HG02943 (cell line): ENCODE data around the gene TMUB2.

ENCODE experiments used
- ATAC-seq: cut with Tn5 transposase; IDR thresholded peaks from one replicate; pipeline ENCODE4 v1.9.1; 2021; ENCODE audit warnings: mild to moderate bottlenecking, low read depth, moderate library complexity; ENCODE audit not compliant: unreplicated experiment

Gene TMUB2

GRCh38 chr17:44200478-44201155, 13.8 kb downstream of the TMUB2 start:
- peak; percentile 5 for ATAC-seq

- ATAC-seq: no peak
Measured at GRCh38 chr17:44202756-44203155, 16.0 kb downstream of the TMUB2 start.

- ATAC-seq: no peak
Measured at GRCh38 chr17:44203731-44204440, 17.1 kb downstream of the TMUB2 start.

DNA sequence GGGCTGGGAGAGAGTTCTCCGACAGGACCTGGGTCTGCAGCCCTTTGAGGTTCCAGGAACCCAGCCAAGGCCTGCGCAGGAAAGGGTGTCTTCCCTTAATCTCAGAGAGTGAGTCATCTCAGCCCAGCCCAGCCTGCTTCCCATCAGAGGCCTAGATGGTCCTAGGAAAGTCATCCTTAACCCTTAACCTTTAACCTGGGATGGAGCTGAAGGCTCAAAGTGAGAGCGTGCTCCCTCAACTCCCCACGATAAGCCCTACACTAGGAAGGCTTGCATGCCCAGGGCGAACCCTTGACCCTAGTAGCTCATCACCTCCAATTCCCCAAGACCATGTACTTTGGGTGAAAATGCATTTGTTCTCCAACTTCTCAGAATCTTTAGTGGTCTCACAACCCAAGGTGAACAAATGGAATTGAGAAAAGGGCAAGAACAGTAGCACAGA, 17.7 kb downstream of the TMUB2 start:
- ATAC-seq: no peak

DNA sequence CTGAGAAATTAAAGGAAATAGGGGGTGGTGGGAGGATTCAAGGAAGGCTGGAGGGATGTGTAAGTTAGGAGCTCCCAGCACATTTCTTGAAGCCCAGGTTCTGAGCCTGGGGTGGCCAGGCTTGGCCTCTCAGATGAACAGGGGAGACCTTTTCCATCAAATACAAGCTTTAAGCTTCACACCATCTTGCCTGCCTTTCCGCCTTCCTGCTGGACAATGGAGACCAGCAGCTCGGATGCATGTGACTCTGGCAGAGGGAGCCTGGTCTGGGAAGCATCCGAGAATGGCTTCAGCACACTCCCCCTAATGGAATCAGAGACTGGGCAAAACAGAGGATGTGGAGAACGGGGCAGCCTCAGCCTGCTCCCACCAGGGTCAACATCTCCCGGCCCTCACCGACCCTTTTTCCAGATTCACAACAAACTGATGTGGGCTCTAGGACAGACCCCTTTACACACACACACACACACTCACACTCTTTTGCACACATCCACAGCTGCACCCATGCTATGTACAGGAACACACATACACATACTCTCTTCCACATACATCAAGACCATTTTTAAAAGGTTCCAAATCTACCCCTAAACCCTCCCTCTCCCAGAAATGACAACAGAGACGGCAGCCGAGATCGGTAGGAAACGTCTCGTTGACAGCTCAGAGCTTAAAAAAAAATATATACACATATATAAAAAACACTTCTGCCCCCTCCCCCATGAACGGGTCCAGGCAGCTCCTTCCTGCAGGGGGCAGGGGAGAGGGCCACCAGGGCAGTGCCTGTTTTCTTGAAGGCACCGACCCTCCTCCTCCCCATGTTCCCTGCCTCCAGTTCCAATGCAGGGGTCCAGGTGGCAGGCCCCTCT, 19.4 kb downstream of the TMUB2 start:
- no peak for ATAC-seq

DNA sequence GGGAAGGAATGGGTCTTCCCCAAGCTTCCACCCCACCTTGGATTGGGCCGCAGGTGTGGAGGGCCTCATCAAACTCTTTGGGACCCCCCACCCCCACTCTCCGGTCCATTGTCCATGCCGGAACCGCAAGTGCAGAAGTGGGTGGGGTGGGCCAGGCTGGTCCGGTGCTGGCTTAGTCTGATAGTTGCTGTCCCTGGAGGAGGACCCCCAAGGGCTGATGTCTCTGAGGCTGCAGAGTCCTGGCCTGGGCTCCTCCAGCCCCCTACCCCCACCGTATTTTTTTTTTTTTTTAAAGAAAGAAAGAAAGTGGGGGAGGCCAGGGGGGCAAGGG, 20.0 kb downstream of the TMUB2 start:
- ATAC-seq: no peak

DNA sequence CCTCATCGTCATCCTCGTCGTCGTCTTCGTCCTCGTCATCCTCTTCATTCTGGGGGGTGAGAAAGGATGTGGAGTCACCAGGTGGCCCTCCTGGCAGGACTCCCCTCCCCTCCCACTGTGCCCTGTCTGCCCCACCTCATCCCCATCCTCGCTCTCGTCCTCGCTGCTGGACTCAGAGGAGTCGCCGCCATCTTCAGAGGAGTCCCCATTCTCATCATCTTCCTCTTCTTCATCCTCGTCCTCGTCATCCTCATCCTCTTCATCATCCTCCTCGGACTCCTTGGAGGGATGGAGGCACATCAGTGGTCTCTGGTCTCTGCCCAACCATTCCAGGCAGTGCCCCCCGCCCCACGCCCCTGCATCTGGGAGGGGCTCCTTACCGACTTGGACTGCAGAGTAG, 20.5 kb downstream of the TMUB2 start:
- no peak for ATAC-seq

- ATAC-seq: no peak
Measured at GRCh38 chr17:44207743-44208142, 21.0 kb downstream of the TMUB2 start.

DNA sequence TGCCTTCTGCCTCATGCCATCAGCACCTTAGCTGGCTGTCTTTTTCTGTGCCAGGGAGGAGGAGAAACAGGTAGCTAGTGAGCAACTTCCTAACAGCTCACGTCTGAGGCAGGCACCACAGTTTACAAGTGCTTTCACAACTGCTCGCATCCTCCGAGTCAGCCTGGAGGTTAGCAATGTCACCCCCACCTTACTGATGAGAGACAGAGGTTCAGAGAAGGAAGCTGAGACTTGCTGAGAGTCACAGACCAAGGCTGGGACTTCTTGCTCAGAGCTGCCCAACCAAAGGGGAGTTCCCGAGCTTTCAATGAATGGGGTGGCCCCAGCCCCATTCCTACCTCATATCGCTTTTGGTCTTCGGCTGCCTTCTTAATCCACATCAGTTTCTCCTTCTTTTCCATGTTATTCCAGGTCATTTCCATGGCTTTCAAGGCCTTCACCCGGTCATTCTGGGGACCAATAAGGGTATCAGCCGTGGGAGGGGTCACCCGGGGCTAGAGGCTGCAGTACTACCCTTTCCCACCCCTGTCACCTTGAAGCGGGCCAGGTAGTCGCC, 23.1 kb downstream of the TMUB2 start:
- ATAC-seq: no peak

- ATAC-seq: no peak
Measured at GRCh38 chr17:44210342-44211192, 23.8 kb downstream of the TMUB2 start.

GRCh38 chr17:44211281-44212265, 24.8 kb downstream of the TMUB2 start:
- ATAC-seq: no peak

- no peak for ATAC-seq
Measured at GRCh38 chr17:44212507-44213402, 26.0 kb downstream of the TMUB2 start.

DNA sequence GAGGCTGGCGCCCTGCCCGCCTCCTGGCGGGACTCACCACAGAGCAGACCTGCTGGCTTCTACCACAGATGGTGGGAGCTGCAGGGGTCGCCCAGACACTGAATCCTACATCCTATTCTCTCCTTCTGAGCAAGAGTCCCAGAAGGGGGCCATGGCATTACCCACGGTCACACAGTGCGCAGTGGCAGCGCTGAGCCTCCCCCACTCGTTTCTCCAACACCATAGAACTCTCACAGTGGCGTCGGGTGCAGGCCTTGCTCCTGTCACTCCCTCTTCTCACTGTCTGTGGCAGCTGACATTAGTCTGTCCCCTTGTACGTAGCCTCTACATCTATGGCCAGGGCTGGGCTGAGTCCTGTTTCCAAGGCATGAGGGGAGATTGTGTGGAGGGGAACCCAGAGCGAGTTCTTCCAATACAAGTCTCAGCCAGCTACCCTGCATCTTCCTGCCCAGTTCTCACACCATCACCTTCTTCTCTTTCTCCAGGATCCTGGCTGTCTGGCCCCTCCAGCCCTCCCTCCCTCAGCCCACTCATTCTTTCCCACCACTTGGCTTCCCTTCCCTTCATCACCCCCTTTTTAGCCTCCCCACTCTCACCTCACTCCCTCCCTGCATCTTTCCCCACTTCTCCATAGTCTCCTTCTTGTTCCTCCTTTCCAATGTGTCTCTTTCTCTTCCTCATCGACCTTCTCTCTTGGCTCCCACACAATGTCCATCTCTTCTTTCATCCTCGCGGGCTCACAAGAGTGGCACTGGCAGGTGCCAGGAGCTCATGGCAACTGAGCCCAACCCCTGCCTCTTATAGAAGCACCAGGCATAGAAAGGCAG, 26.8 kb downstream of the TMUB2 start:
- no peak for ATAC-seq

GRCh38 chr17:44214230-44214494, 27.4 kb downstream of the TMUB2 start:
- ATAC-seq: no peak

DNA sequence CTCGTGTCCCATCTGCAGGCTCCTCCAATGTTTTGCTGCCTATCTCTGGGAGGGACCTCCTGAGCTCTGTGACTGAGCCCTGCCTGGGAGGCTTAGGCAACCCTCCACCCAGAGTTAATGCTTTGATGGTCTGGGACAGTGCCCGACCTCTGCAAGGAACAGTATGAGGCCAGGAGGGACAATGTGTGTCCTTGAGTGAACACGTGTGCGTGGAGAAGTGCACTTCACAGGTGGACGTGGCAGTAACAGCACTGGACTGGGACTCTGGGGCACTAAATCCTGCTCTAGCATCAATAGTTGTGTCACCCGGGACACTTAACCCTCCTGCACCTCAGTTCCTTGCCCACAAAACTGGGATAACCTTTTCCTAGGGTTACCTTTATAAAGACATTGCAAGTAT, 28.1 kb downstream of the TMUB2 start:
- ATAC-seq: no peak

DNA sequence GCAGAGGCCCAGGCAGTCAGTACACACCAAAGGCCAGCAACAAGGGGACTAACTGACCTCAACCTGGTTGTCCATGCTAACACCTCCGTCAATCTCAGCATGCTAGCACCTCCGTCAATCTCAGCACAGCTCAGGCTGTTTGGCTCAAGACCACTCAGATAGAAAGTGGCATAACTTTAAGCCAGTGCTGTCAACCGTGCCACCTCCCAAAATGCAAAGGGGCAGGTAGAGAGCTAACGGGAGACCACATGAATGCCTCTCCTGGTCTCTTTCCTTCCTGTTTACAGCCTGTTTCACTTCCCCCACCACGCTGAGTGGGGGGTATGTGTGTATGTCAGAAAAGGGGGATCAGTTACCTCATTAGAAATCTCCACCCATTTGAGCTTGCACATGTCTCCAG, 29.4 kb downstream of the TMUB2 start:
- ATAC-seq: no peak

DNA sequence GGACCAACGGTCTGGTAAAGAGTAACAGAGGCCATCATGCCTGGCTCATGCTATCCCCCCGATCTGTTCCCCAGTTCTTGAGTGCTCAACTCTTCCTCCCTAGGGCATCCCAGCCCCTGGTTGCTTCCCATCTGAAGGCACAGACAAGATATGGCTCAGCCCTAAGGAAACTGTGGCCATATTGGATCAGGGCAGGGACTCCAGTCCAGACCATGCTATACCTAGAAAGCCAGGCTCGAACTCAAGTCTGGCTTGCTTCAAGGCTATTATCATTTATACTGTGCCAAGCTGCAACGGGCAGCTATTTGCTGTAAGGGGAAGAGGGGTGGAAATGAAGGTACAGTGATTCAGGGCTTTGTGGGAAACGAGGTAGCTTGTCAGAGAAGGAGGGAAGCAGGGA, 29.9 kb downstream of the TMUB2 start:
- ATAC-seq: no peak
